Sigmoid colon (tissue), 7 donors: Measurements from ENCODE around the gene USP6. TPM values are rescaled to one million over a fixed set of nuclear protein-coding genes. Genes with fewer than 3 reads are reported as not detected.
"Not testable (repeated sequence)": the region's sequence is repeated elsewhere in the genome, so short reads cannot be mapped to it uniquely, and the experiment has no call there.

ENCODE experiments used
- DNase-seq: peaks from one replicate; pipeline ENCODE4 v3.0.0-alpha.2; 2019
- H3K27ac ChIP-seq, 4 donors: fragments of 200-600 bp; sonication (generic); one replicate each; pipeline ENCODE4 v1.5.1; 2016 to 2019; ENCODE audit warnings: mild to moderate bottlenecking in 1 of 4
- H3K27me3 ChIP-seq, 3 donors: fragments of 200-600 bp; sonication (generic); one replicate each; pipeline ENCODE4 v1.5.1; 2019; ENCODE audit warnings: mild to moderate bottlenecking in 1 of 3
- H3K36me3 ChIP-seq, 4 donors: fragments of 200-600 bp; sonication (generic); one replicate each; pipeline ENCODE4 v1.5.1; 2016 to 2019
- H3K4me1 ChIP-seq, 4 donors: fragments of 200-600 bp; sonication (generic); one replicate each; pipeline ENCODE4 v1.5.1; 2017 to 2019
- H3K4me3 ChIP-seq, 4 donors: fragments of 200-600 bp; sonication (generic); one replicate each; pipeline ENCODE4 v1.5.1; 2017 to 2019; ENCODE audit warnings: mild to moderate bottlenecking in 2 of 4, moderate library complexity in 1 of 4
- H3K9me3 ChIP-seq, 4 donors: fragments of 200-600 bp in 3 of 4; sonication (generic) in 3 of 4; one replicate each; pipeline versions ENCODE4 v1.5.1 to v1.6.1; 2013 to 2019
- CTCF ChIP-seq, 4 experiments: fragments of 450-650 bp in 3 of 4; fragments of 200-600 bp in 1 of 4; IDR thresholded peaks; one replicate each; pipeline ENCODE4 v1.5.1; 2016 to 2019; ENCODE audit warnings: antibody characterized with exemption in 4 of 4, mild to moderate bottlenecking in 3 of 4, moderate library complexity in 2 of 4
- EP300 ChIP-seq, 4 donors: sonication (generic); formaldehyde crosslinking; IDR thresholded peaks; one replicate each; pipeline ENCODE4 v1.6.1; 2017; ENCODE audit warnings: antibody characterized with exemption in 4 of 4
- POLR2A ChIP-seq, 2 donors: fragments of 450-650 bp; IDR thresholded peaks; one replicate each; pipeline ENCODE4 v1.6.1; 2016; ENCODE audit warnings: antibody characterized with exemption in 2 of 2, mild to moderate bottlenecking in 2 of 2, moderate library complexity in 2 of 2
- POLR2AphosphoS5 ChIP-seq, 4 donors: sonication (generic); formaldehyde crosslinking; IDR thresholded peaks; one replicate each; pipeline ENCODE4 v1.6.1; 2017; ENCODE audit warnings: antibody characterized with exemption in 4 of 4
- WGBS, 2 donors: extraction: QIAGEN DNeasy Blood & Tissue Kit; methylation state at CpG; one replicate each; pipeline ENCODE4 v1.1.7; 2013; 5-methylcytosine and 5-hydroxymethylcytosine counted together
- intact Hi-C: fragments of 100-400 bp; cut with DNase I; formaldehyde crosslinking; loops from one replicate; pipeline ENCODE4 v1.15.1; 2023
- polyA plus RNA-seq, 3 donors: library from polyadenylated mRNA; stranded (reverse); fragments of 200-250 nt; gene quantifications; one replicate each; pipeline ENCODE4 v1.2.3, GENCODE V29; 2013
- total RNA-seq, 4 donors: library from RNA; depleted of rRNA; stranded (reverse); fragments of >200 nt; gene quantifications; one replicate each; pipeline ENCODE4 v1.1.0, GENCODE V29; 2016
- donor health status: healthy with polysubstance abuse.
- donor health status: Bipolar disorder and iron deficiency.
- donor health status: healthy.

USP6 gene
- total and polyA plus RNA-seq, 7 donors = 0.06 to 2.5 TPM; not detected in 5

DNA sequence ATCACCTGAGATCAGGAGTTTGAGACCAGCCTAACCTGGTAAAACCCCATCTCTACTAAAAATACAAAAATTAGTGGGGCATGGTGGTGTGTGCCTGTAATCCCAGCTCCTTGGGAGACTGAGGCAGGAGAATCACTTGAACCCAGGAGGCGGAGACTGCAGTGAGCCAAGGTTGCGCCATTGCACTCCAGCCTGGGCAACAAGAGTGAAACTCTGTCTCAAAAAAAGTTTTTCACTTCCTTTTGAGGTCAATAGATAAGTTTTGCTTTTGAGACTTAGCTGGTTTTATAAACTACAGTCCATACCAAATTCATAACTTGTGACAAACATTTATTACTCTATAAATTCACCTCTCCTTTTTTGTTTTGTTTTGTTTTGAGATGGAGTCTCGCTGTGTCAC lies 46.0 kb downstream of the USP6 start:
- DNase-seq, H3K36me3 ChIP-seq, H3K4me1 ChIP-seq, H3K27ac ChIP-seq, intact Hi-C loops, H3K4me3 ChIP-seq, H3K9me3 ChIP-seq, H3K27me3 ChIP-seq: not testable (repeated sequence)
- 76 to 81% methylated on average over 3 of the region's 3 CpGs for WGBS, 2 donors

GRCh38 chr17:5164436-5164835 lies 48.6 kb downstream of the USP6 start:
- no peak for DNase-seq
- no peak overlapping the region for H3K4me3 ChIP-seq
- WGBS, 2 donors = 71 to 82% methylated on average over 6 of the region's 6 CpGs
- no peak overlapping the region for H3K27ac ChIP-seq
- TF ChIP-seq EP300 (IDR thresholded peaks at IDR 0.05) = no peak
- no peak for TF ChIP-seq CTCF (IDR thresholded peaks at IDR 0.05)
- TF ChIP-seq POLR2A (IDR thresholded peaks at IDR 0.05) = no peak
- no peak for TF ChIP-seq POLR2AphosphoS5 (IDR thresholded peaks at IDR 0.05)
- no peaks in the 10 kb centered on the region for H3K9me3 ChIP-seq
- H3K36me3 ChIP-seq = no peaks in the 10 kb centered on the region
- no peaks in the 10 kb centered on the region for H3K4me1 ChIP-seq
- H3K27me3 ChIP-seq = no peaks in the 10 kb centered on the region
- intact Hi-C loops = no loop called here

GRCh38 chr17:5165791-5166564 lies 50.1 kb downstream of the USP6 start:
- not testable (repeated sequence) for H3K27ac ChIP-seq, H3K36me3 ChIP-seq

DNA sequence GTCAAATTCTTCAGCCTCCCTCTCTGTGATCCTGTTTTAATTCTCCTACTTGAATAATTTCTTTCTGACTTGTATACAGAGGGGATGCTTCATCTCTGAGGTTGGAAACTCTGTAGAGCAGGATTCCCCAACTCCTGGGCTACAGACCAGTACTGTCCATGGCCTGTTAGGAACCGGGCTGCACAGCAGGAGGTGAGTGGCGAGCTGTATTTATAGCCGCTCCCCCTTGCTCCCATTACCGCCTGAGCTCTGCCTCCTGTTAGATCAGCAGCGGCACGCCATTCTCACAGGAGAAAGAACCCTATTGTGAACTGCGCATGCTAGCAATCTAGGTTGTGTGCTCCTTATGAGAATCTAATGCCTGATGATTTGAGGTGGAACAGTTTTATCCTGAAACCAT lies 59.2 kb downstream of the USP6 start:
- Histone ChIP-seq H3K9me3 (peaks cover 21 to 37% (median 23%) of the 10 kb centered on the region in 4 donors), H3K36me3 (peaks cover 4 to 14% (median 9%) of the 10 kb centered on the region in 4 donors)
- WGBS, 2 donors = 91 to 92% methylated on average over 7 of the region's 7 CpGs
- H3K4me3 ChIP-seq, H3K27ac ChIP-seq, H3K4me1 ChIP-seq, intact Hi-C loops, H3K27me3 ChIP-seq, DNase-seq: not testable (repeated sequence)

More at GRCh38 chr17:5165791-5166564, 50.1 kb downstream of the USP6 start:
- DNase-seq, H3K4me1 ChIP-seq, intact Hi-C loops, H3K9me3 ChIP-seq, H3K27me3 ChIP-seq, H3K4me3 ChIP-seq: not testable (repeated sequence)
- 15 to 42% methylated on average over 6 of the region's 7 CpGs for WGBS, 2 donors

- H3K4me1 ChIP-seq = no peaks in the 10 kb centered on the region
- H3K27me3 ChIP-seq = no peaks in the 10 kb centered on the region
- intact Hi-C loops = no loop called here
- H3K4me3 ChIP-seq = no peak overlapping the region
- no peak overlapping the region for H3K27ac ChIP-seq
- WGBS, 2 donors = 94 to 98% methylated on average over 12 of the region's 12 CpGs
- peaks cover 58 to 77% (median 62%) of the 10 kb centered on the region in 4 donors for H3K9me3 ChIP-seq
- DNase-seq = no peak
- TF ChIP-seq POLR2A (IDR thresholded peaks at IDR 0.05) (no peak), CTCF (IDR thresholded peaks at IDR 0.05) (no peak), EP300 (IDR thresholded peaks at IDR 0.05) (no peak), POLR2AphosphoS5 (IDR thresholded peaks at IDR 0.05) (no peak)
- peaks cover 8 to 29% (median 12%) of the 10 kb centered on the region in 4 donors for H3K36me3 ChIP-seq
Measured at GRCh38 chr17:5179003-5179402, 63.2 kb downstream of the USP6 start.

- Histone ChIP-seq H3K4me3 (no peak overlapping the region), H3K36me3 (peaks cover 0 to 32% (median 11%) of the 10 kb centered on the region in 4 donors), H3K27me3 (no peaks in the 10 kb centered on the region), H3K4me1 (no peaks in the 10 kb centered on the region), H3K27ac (no peak overlapping the region), H3K9me3 (peaks cover 76 to 96% (median 84%) of the 10 kb centered on the region in 4 donors)
- WGBS, 2 donors = 95 to 98% methylated on average over 10 of the region's 10 CpGs
- intact Hi-C loops = no loop called here
- no peak for DNase-seq
- TF ChIP-seq CTCF (IDR thresholded peaks at IDR 0.05) = no peak
- no peak for TF ChIP-seq EP300 (IDR thresholded peaks at IDR 0.05)
- TF ChIP-seq POLR2A (IDR thresholded peaks at IDR 0.05) = no peak
- TF ChIP-seq POLR2AphosphoS5 (IDR thresholded peaks at IDR 0.05) = no peak
Measured at GRCh38 chr17:5181509-5182305, 65.9 kb downstream of the USP6 start.
